ENCODE measurements around the gene PLAA. TPM values are rescaled to one million over a fixed set of nuclear protein-coding genes. Genes with fewer than 3 reads are reported as not detected.

The PLAA gene
- total and polyA plus RNA-seq, 10 of the 15 experiments (the other 5 are each of a cell fraction or from before 2014, with no cell fraction given), result 5.6 to 42.4 (median 34.1) TPM

GRCh38 chr9:26954050-26954508 is 7.0 kb upstream of the PLAA start (continued):
- TF ChIP-seq PRDM15 (CRISPR knock-in tag; IDR thresholded peaks at IDR 0.05) (no peak), YY1 (IDR thresholded peaks at IDR 0.05; ENCODE audit: low read depth, low read length) (no peak), PKNOX1 (IDR thresholded peaks at IDR 0.05) (no peak), CHD2 (IDR thresholded peaks at IDR 0.05; ENCODE audit: borderline replicate concordance, low read depth, low read length) (no peak)

GRCh38 chr9:26951794-26952193 is 4.8 kb upstream of the PLAA start:
- intact Hi-C loops (cut with micrococcal nuclease; ENCODE audit: unreplicated experiment) (no loop called here), in situ Hi-C loops (cut with MboI) (no loop called here)
- Histone ChIP-seq H3K9me3 (replicated peaks; ENCODE audit: control insufficient read depth, insufficient read depth, low read length) (no peaks in the 10 kb centered on the region), H4K20me1 (ENCODE audit: control insufficient read depth, insufficient read depth) (no peaks in the 10 kb centered on the region), H2AFZ (ENCODE audit: control insufficient read depth, low read depth, low read length) (no peak overlapping the region), H3K27ac (ENCODE audit: control insufficient read depth, insufficient read depth) (no peak overlapping the region), H3K4me3 (no peak overlapping the region), H3K36me3 (ENCODE audit: control insufficient read depth in 2 of 2, insufficient read depth in 2 of 2, low read length in 1 of 2) (no peaks in the 10 kb centered on the region), H3K27me3 (replicated peaks in 1 of 2; ENCODE audit: control insufficient read depth in 2 of 2, insufficient read depth in 2 of 2, low read length in 1 of 2) (no peaks in the 10 kb centered on the region), H3K4me2 (ENCODE audit: control insufficient read depth, insufficient read depth) (no peak overlapping the region), H3K79me2 (ENCODE audit: control insufficient read depth, insufficient read depth, low read length) (peaks cover 7% of the 10 kb centered on the region), H3K9ac (ENCODE audit: control insufficient read depth, insufficient read depth, low read length) (no peak overlapping the region), H3K4me1 (ENCODE audit: control insufficient read depth, insufficient read depth, low read length) (no peaks in the 10 kb centered on the region)
- ChIA-PET SMC1A (ENCODE audit: uncharacterized antibody, unreplicated experiment) (interaction anchor here (1.2 kb wide), 1 partner anchor 60 kb away, joined by 3 read pairs; the partner anchor contains the start of gene CAAP1), RAD21 (ENCODE audit: unreplicated experiment) (no interaction called here), POLR2A (no interaction called here), CTCF (no interaction called here)
- no TSS peak for BruUV-seq (replicated peaks)
- DNase-seq (ENCODE audit: low read depth, low spot score) (no peak), ATAC-seq (no peak), FAIRE-seq (no peak)
- 76% methylated on average over 3 of the region's 3 CpGs for WGBS (ENCODE audit: insufficient coverage, insufficient replicate concordance, low lambda C conversion rate, missing lambda C conversion rate)
- no peak for TF ChIP-seq HDAC2 (IDR thresholded peaks at IDR 0.05)
- TF ChIP-seq YY1 (IDR thresholded peaks at IDR 0.05; ENCODE audit: low read depth, low read length), result no peak
- TF ChIP-seq MYC (IDR thresholded peaks at IDR 0.05; ENCODE audit: insufficient read depth, insufficient read length, insufficient replicate concordance, low read length, severe bottlenecking), result no peak
- TF ChIP-seq CEBPZ (IDR thresholded peaks at IDR 0.05; ENCODE audit: low read depth, low read length), result no peak
- no peak for TF ChIP-seq ATF3 (IDR thresholded peaks at IDR 0.05; ENCODE audit: borderline replicate concordance, extremely low read depth, low read depth, low read length)
- no peak for TF ChIP-seq POLR2AphosphoS5 (IDR thresholded peaks at IDR 0.05; ENCODE audit: low read length)
- no peak for TF ChIP-seq TBL1XR1 (IDR thresholded peaks at IDR 0.05; ENCODE audit: low read depth, low read length)
- no peak for TF ChIP-seq NFXL1 (IDR thresholded peaks at IDR 0.05; ENCODE audit: borderline replicate concordance)
- no peak for TF ChIP-seq ASH2L (IDR thresholded peaks at IDR 0.05; ENCODE audit: borderline replicate concordance, low read depth)
- no peak for TF ChIP-seq NR2C2 (IDR thresholded peaks at IDR 0.05; ENCODE audit: borderline replicate concordance, control insufficient read depth, insufficient read length, low read depth)
